HG02798 (cell line): Measurements from ENCODE around the gene LPCAT1.
"Not testable (repeated sequence)": the region's sequence is repeated elsewhere in the genome, so short reads cannot be mapped to it uniquely, and the experiment has no call there.

Experiments used
- ATAC-seq: cut with Tn5 transposase; IDR thresholded peaks from one replicate; pipeline ENCODE4 v1.9.1; 2021; ENCODE audit warnings: mild to moderate bottlenecking; ENCODE audit not compliant: unreplicated experiment, poor library complexity

Gene LPCAT1

GRCh38 chr5:1472964-1473628 lies 50.7 kb downstream of the LPCAT1 start:
- no peak for ATAC-seq

- no peak for ATAC-seq
Observed at GRCh38 chr5:1471997-1472963, 51.5 kb downstream of the LPCAT1 start.

- no peak for ATAC-seq
Observed at GRCh38 chr5:1471240-1471853, 52.4 kb downstream of the LPCAT1 start.

- ATAC-seq: no peak
Observed at GRCh38 chr5:1470762-1471211, 53.0 kb downstream of the LPCAT1 start.

DNA sequence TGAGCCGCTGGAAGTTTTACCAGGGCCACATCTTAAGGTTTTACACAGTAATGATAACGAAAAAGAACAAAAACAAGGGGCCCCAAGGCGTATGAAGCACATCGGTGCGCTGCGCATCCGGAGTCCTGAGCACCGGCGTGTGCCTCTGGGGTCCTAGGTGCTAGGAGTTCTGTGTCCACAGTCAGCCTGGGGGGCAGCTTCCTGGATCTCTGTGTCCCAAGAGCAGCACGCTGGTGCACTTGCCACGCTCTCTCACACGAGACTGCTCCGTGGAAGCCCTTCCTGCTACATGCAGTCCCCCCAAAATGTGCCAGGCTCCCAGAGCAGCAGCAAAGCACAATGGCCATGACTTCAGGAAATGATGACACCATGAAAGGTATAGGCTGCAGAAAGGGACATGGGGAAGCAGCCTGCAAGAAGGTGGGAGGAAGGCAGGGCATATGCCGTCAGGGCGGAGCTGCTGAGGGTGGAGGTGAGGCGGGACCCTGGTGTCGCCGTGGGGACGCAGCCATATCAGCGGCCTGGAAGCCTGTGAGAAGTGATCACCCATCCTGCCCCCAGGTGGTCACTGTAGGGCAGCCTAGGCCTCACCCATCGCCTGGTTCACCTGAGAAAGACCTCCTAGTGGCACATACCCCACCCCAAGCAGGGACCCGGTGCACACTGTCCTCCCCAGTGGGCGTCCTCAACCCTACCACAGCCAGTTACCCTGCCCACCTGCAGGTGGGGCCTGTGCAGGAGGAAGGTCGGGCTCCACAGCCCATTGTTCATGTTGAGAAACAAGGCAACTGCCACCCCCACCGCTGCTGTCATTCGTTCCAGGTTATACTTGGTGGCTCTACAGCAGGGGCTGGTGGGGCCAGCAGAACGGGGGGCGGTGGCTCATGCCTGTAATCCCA lies 54.9 kb downstream of the LPCAT1 start:
- ATAC-seq: no peak

DNA sequence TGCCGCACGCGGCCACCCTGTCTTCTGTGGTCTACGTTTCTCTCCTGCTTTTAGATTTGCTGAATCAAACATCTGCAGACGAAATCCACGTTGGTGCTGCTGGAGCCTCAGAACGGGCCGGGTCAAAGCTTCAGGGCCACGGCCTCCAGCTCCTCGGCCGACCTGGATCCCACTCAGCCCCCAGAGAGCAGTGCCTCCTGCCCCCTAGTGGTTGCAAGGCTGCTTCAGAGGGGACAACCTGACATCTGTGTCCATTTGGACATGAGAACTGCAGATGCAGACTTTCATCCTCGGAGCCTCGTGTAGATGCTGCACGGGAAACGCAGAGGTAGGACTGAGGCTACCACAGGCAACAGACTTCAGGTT lies 55.5 kb downstream of the LPCAT1 start:
- no peak for ATAC-seq

DNA sequence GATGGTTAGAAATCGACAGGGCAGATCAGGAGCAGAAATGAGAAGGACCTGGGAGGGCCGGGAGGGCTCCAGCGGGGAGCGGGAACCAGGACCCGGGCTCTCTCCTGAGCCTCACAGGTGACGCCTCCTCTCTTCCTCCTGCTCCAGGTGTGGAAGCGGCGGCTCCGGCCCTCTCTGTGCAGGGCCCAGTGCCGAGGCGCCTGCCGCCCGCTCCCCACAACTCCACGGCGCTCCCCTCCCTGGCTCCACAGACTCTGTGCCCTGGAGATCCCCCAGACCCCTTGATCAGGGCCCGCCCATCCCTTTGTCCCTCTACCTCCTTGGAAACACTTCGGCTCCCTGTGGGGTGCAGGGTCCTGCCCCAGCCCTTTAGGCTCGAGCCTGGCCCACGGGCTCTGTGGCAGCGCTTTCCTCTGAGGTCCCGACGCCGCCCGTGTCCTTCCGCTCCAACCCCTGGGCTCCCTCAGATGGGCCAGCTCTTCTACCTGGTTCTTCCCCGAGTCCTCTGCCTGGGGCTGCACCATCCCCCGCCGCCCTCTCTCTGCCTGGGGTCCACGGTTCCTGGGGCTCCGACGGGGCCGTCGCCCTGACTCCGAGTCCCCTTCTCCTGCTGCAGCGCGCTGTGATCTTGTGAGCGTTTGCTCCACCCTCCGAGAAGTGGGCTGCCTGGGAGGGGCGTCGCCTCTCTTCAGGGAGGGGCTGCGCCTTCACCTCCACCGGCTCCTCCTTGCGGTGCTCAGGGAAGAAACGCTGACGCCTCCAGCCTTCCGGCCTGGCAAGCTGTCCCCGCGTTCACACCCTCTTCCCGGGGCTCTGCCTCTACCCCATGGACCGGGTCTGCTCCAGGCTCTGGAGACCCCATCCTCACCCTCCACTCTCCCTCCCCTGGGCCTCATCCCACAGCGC lies 56.2 kb downstream of the LPCAT1 start:
- no peak for ATAC-seq

DNA sequence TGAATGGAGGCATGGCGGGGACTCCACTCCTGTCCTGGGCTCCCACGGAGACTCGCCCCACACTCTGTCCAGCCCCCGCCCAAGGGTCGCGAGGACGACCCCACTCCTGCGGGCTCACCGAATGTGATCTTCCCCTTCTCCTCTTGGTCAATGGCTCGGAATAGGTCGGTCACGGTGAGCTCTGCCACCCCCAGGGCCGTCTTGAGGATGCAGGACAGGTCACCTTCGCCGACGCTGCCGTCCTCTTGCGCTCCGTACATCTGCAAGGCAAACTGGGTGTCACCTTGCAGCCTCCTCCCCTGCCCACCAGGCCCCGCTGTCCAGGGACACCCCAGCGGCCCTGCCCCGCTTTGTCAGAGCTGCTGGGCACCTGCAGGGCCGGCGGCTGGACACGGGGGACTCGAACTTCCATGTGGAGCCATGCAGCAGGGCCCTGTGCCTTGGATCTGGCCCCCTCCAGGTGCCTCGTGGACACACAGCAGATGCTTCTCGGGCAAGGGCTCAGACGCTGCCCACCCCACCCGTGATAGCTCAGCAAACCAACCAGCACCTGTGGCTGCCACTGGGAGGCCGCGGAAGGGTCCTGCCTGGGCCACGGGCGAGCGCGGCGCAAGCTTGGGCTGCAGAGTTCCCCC lies 57.0 kb downstream of the LPCAT1 start:
- ATAC-seq: no peak

DNA sequence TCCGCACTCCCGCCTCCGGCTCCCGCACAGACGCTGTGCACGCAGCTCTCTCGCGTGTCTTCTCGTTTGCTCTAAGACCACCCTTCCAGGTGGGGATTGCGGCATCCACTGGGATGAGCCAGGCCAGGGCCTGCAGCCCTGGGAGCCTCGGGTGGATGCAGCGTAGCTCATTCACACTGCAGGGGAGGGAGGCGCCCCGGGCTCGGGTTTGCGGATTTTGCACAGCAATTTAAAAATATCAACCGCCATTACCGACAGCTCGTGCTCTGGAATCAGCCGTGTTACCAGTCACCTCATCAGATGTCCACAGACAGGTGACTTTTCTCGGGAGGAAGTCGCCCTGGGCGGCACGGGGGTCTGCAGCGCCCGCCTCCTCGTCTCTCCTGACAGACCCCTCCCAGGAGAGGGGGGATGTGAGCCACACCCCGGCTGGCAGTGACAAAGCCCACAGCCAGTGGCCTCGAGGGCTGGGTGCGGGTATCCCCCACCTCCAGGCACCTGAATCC lies 57.7 kb downstream of the LPCAT1 start:
- ATAC-seq: no peak

DNA sequence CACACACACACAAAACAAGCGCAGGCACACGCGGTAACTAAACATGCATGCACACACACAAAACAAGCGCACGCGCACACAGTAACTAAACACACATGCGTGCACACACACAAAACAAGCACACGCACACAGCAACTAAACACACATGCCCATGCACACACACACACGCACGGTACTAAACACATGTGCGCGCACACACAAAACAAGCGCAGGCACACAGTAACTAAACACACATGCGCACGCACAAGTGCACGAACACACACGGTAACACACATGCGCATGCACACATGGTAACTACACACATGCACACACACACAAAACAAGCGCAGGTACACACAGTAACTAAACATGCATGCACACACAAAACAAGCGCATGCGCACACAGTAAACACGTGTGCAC lies 58.6 kb downstream of the LPCAT1 start:
- ATAC-seq: no peak

- ATAC-seq: no peak
Observed at GRCh38 chr5:1464511-1464910, 59.2 kb downstream of the LPCAT1 start.

GRCh38 chr5:1464096-1464446 lies 59.7 kb downstream of the LPCAT1 start:
- no peak for ATAC-seq

- no peak for ATAC-seq
Observed at GRCh38 chr5:1463326-1464095, 60.2 kb downstream of the LPCAT1 start.

GRCh38 chr5:1462358-1462757 lies 61.4 kb downstream of the LPCAT1 start:
- ATAC-seq: no peak

DNA sequence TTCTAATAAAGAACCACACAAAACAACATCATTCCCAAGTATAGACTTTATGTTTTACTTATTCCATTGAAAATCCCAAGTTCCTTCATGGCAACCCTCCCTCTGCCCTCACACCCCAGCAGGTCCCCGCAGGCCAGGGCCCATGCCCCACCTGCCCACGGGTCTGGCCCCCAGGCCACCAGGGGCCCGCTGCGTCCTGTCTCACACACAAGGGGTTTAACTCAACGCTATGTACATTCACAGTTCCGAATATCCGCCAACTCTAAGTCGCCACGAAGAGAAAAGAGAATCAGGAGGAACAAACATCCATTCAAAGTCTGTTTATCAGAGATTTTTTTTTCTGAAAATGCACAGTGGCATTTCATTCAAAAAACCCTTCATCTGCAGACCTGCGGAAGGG lies 62.4 kb downstream of the LPCAT1 start:
- ATAC-seq: no peak

DNA sequence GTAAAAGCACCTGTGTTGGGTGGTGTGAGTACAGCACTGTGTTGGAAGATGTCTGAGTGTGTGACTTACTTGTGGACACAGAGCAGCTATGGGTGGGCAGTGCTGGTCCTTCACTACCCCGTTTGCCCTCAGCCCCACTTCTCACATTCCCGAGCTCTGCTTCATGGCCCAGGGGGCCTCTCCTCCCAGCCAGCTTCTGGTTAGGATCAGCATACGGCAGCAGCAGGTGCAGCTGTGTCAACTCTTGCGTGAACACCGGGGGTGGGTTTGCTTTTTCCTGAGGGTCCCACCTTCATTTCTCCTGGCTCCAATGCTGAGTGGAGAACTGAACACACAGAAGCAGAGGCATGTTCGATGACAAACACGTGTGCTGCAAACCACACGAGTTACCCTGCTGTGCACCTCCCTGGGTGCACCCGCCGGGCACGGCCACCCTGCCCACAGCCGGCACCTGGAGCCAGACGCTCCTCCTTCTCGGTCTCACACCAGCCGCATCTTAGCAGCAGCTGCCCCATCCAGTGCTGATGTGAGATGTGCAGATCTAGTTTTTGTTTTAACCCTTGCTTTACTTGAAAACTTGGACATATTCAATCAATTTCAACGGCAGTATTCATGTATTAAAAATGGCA lies 63.6 kb downstream of the LPCAT1 start:
- ATAC-seq: no peak

GRCh38 chr5:1459435-1459834 lies 64.3 kb downstream of the LPCAT1 start:
- ATAC-seq: not testable (repeated sequence)
